Activated CD8-positive, alpha-beta T cell treated with anti-CD3 and anti-CD28 coated beads for 36 hours (primary cell): ENCODE measurements around the gene ZNF829. TPM values are rescaled to one million over a fixed set of nuclear protein-coding genes. Genes with fewer than 3 reads are reported as not detected.

Experiments used
- ATAC-seq: fragments of 200-7000 bp; cut with Tn5 transposase; one replicate; pipeline ENCODE4 v1.10.0; 2021; ENCODE audit warnings: mild to moderate bottlenecking, moderate library complexity
- CTCF ChIA-PET: fragments of 350-600 bp; sonication (Branson Sonifier 250); formaldehyde crosslinking; loops from one replicate; lab custom pipeline; 2021; ENCODE audit warnings: antibody characterized with exemption; lab: Charles Lee
- POLR2A ChIA-PET: fragments of 350-600 bp; sonication (Branson Sonifier 250); formaldehyde crosslinking; loops from one replicate; lab custom pipeline; 2021; ENCODE audit warnings: antibody characterized with exemption; lab: Charles Lee
- DNase-seq: peaks from one replicate; pipeline ENCODE4 v3.0.0-alpha.2; 2020
- H3K27ac Mint-ChIP-seq: one replicate; pipeline ENCODE4 v1.8.0; 2021; ENCODE audit warnings: mild to moderate bottlenecking, mixed read lengths
- H3K27me3 Mint-ChIP-seq: one replicate; pipeline ENCODE4 v1.8.0; 2021; ENCODE audit warnings: mixed read lengths
- H3K36me3 Mint-ChIP-seq: one replicate; pipeline ENCODE4 v1.8.0; 2021; ENCODE audit warnings: low read depth, mixed read lengths
- H3K4me1 Mint-ChIP-seq: one replicate; pipeline ENCODE4 v1.8.0; 2021; ENCODE audit warnings: low read depth, mixed read lengths
- H3K4me3 Mint-ChIP-seq: one replicate; pipeline ENCODE4 v1.8.0; 2021; ENCODE audit warnings: mild to moderate bottlenecking, moderate library complexity, mixed read lengths
- H3K9me3 Mint-ChIP-seq: one replicate; pipeline ENCODE4 v1.8.0; 2021; ENCODE audit warnings: mixed read lengths
- CTCF ChIP-seq: fragments of 200-600 bp; IDR thresholded peaks from one replicate; pipeline ENCODE4 v1.8.0; 2022; ENCODE audit warnings: antibody characterized with exemption, mild to moderate bottlenecking
- intact Hi-C: fragments of 100-400 bp; cut with micrococcal nuclease; formaldehyde crosslinking; loops from one replicate; pipeline ENCODE4 v1.10.0; 2022
- total RNA-seq, 2 experiments: library from RNA; stranded (reverse); gene quantifications; one replicate each; pipeline ENCODE4 v1.2.3, GENCODE V29; 2021

The ZNF829 gene
- total RNA-seq, 2 experiments from 2014 or later = 4.5 to 4.9 TPM

DNA sequence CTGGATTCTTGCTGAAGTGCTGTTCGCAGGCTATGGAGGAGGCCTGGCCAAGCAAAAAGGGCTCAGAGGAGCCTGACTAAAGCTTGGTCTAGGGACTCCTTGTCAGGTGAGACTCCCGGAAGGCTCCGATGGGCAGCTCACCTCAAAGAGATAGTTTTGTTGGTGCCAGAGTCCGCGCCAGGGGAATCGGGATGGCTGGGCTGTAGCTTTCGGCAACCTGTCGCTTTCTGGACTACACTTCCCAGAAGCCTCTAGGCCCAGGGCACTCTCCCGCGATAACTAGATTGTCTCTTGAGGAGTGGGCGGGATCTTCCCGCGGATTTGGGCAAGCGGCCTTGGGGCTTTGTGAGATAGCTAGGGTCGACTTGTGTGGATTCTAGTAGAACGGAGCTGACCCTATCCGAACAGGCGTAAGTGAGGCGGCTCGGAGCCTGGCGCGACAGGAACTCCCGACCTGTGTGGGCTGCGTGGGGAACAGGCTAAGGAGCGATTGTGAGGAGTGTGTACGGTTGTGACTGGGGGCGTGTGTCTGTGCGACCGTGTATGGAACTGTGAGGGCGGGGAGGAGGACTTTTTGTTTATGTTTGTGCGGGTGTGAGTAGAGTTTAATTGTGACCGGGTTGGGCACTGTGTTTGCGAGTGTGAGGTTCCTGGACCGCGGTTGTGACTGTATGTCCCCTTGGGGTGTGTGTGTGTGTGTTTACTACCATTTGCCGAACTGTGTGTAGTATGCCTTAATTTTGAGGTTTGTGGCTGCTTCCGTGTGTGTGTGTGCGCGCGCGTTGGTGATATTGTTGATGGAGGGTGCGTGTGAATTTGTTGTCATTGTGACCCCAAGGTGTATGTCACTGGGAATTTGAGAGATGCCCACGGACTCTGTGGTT, 65.3 kb downstream of the ZNF829 start, which contains the start of gene ZNF345:
TSS of gene ZNF345 (plus strand) at position 318 of the 884 bp plus-strand sequence. CDS start 25,955 bp downstream, outside the sequence.
- Mint-ChIP-seq H3K9me3 (peaks cover 17% of the 10 kb centered on the region), H3K27ac (no peak within 1 kb of the TSS), H3K4me1 (peaks cover 20% of the 10 kb centered on the region), H3K36me3 (peaks cover 48% of the 10 kb centered on the region), H3K27me3 (no peaks in the 10 kb centered on the region), H3K4me3 (no peak within 1 kb of the TSS)
- intact Hi-C loops = loop anchor here (10.0 kb wide), 1 partner anchor 76 kb away; the partner anchor contains the start of gene ZNF850
- ATAC-seq = peak; percentile 81
- CTCF ChIA-PET = interaction anchor here (0.7 to 2.5 kb wide), 3 partner anchors 13 to 636 kb away, joined by 3 to 7 read pairs (median 3); partner anchors contain the start of genes ZNF565 and ZNF790
- no peak for TF ChIP-seq CTCF
- POLR2A ChIA-PET = interaction anchor here (0.6 to 4.0 kb wide), 10 partner anchors 9 to 966 kb away, joined by 3 to 60 read pairs (median 4); partner anchors contain the start of genes ZNF790 and ZNF850
- peak; percentile 93 for DNase-seq

DNA sequence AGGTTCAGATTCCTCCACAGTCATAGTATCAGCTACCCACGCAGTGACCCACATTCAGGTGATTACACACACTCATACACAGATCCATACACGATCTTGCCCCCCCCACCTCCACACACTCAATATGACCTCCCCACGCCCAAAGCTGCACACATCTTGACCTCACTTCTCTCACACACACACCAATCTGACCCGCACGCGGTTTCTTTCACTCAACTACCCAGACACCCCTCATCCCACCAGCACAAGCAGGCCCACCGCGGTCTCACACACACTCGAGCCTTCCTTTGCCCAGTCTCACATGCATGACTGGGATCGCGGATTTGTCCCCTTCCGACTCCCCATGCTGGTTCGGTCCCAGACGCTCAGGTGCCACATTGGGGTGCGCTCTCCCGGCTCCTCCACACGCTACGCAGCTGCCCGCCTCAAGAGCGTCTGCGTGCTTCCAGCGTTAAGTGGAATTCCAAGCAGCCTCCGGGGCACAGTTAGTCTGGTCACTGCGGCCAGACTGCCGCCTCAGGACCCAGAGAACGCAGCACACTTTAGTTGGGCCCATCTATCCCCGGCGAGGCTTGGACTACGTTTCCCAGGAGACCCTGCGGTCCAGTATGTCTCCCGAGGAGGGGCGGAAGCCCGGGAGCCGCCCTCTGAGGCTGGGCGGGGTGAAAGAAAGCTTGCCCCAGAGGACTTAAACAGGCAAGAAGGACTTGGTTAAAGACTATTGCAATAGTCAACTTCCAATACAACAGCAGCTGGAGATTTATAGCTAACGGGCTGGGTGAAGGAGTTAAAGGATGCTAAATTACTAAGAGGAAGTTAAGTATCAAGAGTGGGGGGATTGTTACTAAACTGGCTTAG, 66.2 kb downstream of the ZNF829 start:
- Mint-ChIP-seq H3K4me3 (no peak overlapping the region), H3K4me1 (peaks cover 18% of the 10 kb centered on the region), H3K27ac (no peak overlapping the region), H3K9me3 (peaks cover 19% of the 10 kb centered on the region), H3K36me3 (peaks cover 50% of the 10 kb centered on the region), H3K27me3 (no peaks in the 10 kb centered on the region)
- DNase-seq (peak; percentile 94), ATAC-seq (peak; percentile 90)
- intact Hi-C loops = loop anchor here (10.0 kb wide), 1 partner anchor 75 kb away; the partner anchor contains the start of gene ZNF850
- ChIA-PET CTCF (interaction anchor here (0.7 to 2.5 kb wide), 4 partner anchors 9 to 636 kb away, joined by 3 to 7 read pairs (median 3); partner anchors contain the start of genes ZNF565 and ZNF790), POLR2A (interaction anchor here (0.6 to 4.0 kb wide), 14 partner anchors 9 to 655 kb away, joined by 3 to 60 read pairs (median 4); partner anchors contain the start of genes ZNF566, ZNF790 and ZNF850)
- TF ChIP-seq CTCF = no peak

DNA sequence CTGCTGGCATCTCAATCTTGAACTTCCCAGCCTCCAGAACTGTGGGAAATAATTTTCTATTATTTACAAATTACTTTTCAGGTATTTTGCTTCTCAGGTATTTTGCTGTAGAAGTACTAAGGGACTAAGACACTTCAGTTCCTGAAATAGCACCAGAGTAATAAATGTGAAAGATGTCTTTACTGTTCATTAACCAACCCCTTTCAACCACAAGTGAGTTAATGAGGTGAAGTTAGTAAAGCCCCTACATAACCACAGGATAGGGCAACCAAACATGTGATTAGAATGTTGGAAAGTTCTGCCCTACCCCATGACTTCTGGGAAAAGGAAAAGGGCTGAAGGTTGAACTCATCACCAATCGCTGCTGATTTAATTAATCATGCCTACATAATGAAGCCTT, 68.1 kb downstream of the ZNF829 start:
- peaks cover 12% of the 10 kb centered on the region for H3K9me3 Mint-ChIP-seq
- no peaks in the 10 kb centered on the region for H3K27me3 Mint-ChIP-seq
- H3K4me3 Mint-ChIP-seq = no peak overlapping the region
- ATAC-seq (no peak), DNase-seq (no peak)
- ChIA-PET POLR2A (interaction anchor here (0.7 to 4.0 kb wide), 3 partner anchors 11 to 183 kb away, joined by 3 to 60 read pairs (median 4); partner anchors contain the start of gene ZNF790), CTCF (no interaction called here)
- intact Hi-C loops = no loop called here
- peaks cover 14% of the 10 kb centered on the region for H3K4me1 Mint-ChIP-seq
- peaks cover 51% of the 10 kb centered on the region for H3K36me3 Mint-ChIP-seq
- no peak overlapping the region for H3K27ac Mint-ChIP-seq
- no peak for TF ChIP-seq CTCF

DNA sequence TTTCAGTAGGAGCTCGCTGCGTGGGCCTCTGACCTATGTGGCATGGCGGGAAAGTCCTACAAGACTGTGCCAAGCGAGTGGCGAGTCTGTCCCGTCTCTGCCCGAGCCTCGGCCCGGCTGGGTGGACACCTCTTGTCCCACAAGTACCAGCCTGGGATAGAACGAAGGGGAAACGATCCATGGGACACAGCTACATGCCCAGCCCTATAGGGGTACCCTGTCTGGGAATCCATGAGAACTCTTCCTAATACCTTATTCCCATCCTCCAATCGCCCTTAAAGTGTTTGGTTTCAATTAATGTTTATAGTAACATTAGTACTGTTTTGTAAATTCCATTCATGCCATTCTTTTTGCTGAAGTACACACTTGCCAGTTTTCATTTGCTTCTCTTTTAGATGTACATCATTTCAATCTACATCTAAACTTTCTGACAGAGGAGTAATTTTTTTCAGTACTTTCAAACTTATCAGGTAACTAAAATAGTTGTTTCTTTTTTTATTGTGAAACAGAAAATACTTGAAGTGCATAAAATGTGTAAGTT, 77.2 kb downstream of the ZNF829 start:
- POLR2A ChIA-PET = interaction anchor here (0.6 to 5.2 kb wide), 4 partner anchors 11 to 628 kb away, joined by 5 to 60 read pairs (median 6); partner anchors contain the start of genes ZNF345 and ZNF850
- no peak for TF ChIP-seq CTCF
- DNase-seq = no peak
- CTCF ChIA-PET = interaction anchor here (1.9 kb wide), 1 partner anchor 11 kb away, joined by 7 read pairs; the partner anchor contains the start of gene ZNF345
- Mint-ChIP-seq H3K4me3 (no peak overlapping the region), H3K36me3 (peaks cover 53% of the 10 kb centered on the region), H3K4me1 (peaks cover 9% of the 10 kb centered on the region), H3K27ac (no peak overlapping the region), H3K27me3 (no peaks in the 10 kb centered on the region), H3K9me3 (peaks cover 25% of the 10 kb centered on the region)
- intact Hi-C loops = no loop called here
- ATAC-seq = no peak

Other genes with a start within 250 kb of the ZNF829 start
- gene ZNF461, start 249.5 kb downstream of the ZNF829 start, total RNA-seq = 1 to 10 TPM; 5.2 to 6.0 TPM
- 1 to 10 TPM; 6.4 to 7.6 TPM for gene ZNF567, start 228.7 kb downstream of the ZNF829 start, total RNA-seq
- 10 to 100 TPM; 10.6 to 11.7 TPM for gene ZNF850, start 143.5 kb downstream of the ZNF829 start, total RNA-seq
- 1 to 10 TPM; 8.9 to 9.7 TPM for gene ZNF790, start 77.9 kb downstream of the ZNF829 start, total RNA-seq
- 1 to 10 TPM; 3.6 to 5.1 TPM for gene ZNF345, start 65.4 kb downstream of the ZNF829 start, total RNA-seq
- gene ZNF568, start within 50 bp of the ZNF829 start, total RNA-seq = 1 to 10 TPM; 8.1 to 9.5 TPM
- 10 to 100 TPM; 10.1 to 12.0 TPM for gene ZNF420, start 162.1 kb upstream of the ZNF829 start, total RNA-seq